GM21526 (cell line): ENCODE data around the gene SLC1A1.

Experiments used
- ATAC-seq: cut with Tn5 transposase; IDR thresholded peaks from one replicate; pipeline ENCODE4 v1.9.1; 2021; ENCODE audit warnings: moderate library complexity; ENCODE audit not compliant: unreplicated experiment, low FRiP score

SLC1A1 gene

DNA sequence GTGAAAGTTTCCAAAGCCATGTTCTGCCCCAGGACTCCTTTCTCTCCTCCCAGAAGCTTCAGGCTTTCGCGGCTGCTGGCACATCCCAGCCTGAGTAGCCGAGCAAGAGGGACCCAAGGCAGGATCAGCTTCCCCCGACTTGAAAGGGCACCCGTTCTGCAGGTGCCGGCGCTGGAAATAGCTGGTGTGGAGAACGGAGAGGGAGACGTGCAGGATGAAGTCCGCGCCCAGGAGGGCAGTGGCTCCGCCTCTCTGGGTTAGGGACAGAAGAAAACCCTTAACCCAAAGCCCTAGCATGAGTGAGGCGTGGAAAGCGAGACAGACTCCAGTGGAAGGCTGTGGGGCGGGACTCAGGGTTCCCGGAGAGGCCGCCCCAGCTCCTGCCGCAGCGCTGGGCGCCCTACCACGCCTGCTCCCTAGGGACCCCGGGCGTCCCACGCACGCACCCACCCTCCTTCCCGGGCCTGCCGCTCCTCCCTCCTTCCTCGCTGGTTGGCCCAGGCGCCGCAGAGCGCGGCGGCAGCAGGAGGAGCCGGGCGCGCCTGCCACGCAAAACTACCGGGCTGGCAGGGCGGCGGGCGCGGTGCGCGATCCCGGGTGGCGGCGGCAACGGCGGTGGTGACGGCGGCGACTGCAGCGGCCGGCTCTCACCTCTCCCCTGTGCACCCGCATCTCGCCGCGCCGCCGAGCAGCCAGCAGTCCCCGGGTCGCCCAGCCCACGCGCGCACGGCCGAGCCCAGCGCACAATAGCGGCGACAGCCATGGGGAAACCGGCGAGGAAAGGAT is at the start of gene SLC1A1:
Gene SLC1A1, plus strand, starts transcription at position 550 of the 786 bp plus-strand sequence. Its CDS starts 212 bp downstream, at position 762.
- peak; percentile 68 for ATAC-seq

GRCh38 chr9:4442806-4443205 is 47.5 kb upstream of the SLC1A1 start:
- no peak for ATAC-seq

DNA sequence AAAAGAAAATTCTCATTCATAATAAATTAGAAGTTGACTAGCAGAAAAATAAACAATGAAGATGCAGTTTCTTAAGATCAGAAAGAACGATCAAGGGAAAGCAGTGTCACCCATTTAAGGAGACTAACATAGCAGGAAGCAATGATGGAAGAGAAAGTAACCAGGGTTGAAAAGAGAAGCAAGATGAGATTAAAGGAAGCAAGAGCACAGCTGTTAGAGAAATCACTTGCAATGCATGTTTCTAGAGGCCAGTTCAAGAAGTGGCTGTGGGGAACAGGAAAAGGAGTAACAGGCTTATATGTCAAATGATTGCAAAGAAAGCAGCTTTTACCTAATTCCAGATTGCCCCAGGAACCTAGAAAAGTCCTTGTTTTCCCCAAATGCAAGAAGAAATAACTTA is 46.8 kb upstream of the SLC1A1 start:
- ATAC-seq, result no peak

GRCh38 chr9:4461437-4461836 is 28.8 kb upstream of the SLC1A1 start:
- no peak for ATAC-seq

DNA sequence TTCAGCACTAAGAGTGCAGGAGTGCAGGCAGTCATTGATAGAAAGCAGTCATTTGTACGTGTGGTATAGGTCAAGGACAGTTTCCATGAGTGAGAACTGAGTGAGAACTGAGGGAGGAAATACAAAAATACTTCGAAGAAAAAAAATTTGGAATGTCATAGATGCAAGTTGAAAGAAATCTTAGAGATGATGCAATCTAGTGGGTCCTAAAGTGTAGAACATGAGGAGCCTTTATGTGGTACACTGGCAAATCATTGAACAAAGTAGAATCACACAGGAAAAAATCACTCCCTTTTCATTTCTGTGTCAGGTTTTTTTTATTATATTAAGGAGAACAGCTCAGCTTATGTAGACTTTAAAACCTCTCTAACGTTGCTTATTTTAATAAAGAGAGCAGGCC is 26.4 kb upstream of the SLC1A1 start:
- no peak for ATAC-seq

GRCh38 chr9:4464911-4465513 is 25.3 kb upstream of the SLC1A1 start:
- ATAC-seq, result peak; percentile 95

GRCh38 chr9:4465910-4466309 is 24.4 kb upstream of the SLC1A1 start:
- no peak for ATAC-seq

DNA sequence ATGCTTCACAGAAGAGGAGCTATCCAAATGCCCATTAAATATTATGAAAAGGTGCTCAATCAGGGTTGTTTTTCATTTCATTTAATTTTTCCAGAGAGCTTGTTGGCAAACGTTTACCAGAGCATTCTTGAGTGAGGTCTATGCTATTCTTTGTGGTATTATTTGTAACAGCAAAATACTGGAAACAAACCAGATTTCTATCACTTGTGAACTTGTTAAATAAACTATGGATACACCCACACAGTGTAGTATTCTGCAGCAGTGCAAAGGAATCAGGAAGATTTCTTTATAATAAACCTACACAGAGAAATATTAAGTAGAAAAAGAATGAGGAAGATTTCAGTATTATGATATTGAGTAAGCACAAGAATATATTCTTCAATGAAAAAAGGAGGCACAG is 15.0 kb upstream of the SLC1A1 start:
- no peak for ATAC-seq

GRCh38 chr9:4486176-4486575 is 4.1 kb upstream of the SLC1A1 start:
- ATAC-seq, result no peak

- peak; percentile 16 for ATAC-seq
These were observed 728 bp upstream of the SLC1A1 start for GRCh38 chr9:4489562-4489918.

GRCh38 chr9:4490705-4491625 is 697 bp downstream of the SLC1A1 start:
- ATAC-seq, result no peak

DNA sequence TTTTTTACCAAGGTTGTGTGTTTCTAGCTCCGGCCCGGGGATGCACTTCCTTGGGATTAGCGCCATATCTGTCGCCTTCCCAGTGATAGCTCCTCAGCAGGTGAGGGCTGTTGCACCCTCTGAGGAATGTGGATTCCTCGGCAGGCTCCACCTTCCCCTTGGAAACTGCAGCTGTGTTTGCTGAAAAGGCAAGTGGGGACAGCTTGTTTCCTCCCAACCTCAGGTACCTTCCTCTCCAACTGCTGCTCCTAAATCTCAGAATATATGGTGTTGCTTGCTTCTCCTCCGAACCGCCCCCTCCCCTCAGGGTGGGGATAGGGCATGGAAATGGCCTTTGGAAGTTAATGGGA is 1.3 kb downstream of the SLC1A1 start:
- no peak for ATAC-seq

DNA sequence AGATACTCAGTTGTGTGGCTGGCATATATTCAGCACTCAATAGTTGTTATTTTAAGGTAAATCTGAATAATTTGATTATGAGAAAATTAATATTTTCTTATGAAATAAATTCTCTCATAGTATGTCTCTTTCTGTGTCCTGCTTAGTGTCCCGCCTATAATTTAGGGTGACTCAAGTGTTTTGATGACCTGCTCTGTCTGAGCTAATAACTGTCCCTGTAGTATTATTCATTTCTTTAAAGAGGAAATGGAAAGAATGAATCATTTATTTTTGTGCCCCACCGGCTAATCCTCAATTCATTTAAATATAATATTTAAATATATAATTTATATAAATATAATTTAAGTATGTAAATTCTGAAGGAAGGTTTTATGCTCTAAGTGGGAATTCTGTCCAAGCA is 4.1 kb downstream of the SLC1A1 start:
- no peak for ATAC-seq

DNA sequence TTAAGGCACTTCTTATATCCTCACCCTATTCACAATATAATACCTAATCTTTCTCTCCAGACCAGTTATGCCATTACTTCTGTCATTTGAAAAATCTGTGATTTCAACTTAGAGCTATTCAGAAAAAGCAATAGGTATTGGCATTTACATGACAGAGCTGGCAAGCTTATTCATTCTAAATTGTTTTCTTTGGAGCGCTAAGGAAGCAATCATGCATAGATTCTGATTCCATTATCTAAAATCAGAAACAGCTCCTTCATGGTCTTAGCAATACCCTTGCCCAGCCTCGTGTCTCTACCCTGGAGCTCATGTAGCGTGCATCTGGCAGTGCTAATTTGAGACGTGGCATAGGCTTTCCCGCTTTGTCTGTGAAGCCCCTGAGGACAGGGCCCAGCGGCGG is 4.5 kb downstream of the SLC1A1 start:
- ATAC-seq, result no peak

DNA sequence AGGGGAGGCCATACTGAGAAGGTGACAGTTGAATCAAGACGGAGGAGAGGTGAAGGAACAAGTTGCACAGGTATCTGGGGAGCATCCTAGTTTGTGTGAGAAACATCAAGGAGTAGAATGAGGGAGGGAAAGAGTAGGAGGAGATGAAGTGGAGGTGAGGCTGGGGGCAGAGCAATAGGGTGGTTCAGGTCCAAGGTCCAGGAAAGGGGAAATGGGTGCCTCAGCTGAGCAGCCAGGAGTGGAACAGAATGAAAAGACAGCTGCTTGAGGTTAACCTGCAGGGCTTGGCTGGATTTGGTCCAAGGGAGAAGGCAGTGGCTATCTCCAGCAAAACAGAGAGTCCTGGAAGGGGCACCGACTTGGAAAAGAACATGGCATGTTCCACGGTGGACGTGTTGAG is 5.3 kb downstream of the SLC1A1 start:
- no peak for ATAC-seq

DNA sequence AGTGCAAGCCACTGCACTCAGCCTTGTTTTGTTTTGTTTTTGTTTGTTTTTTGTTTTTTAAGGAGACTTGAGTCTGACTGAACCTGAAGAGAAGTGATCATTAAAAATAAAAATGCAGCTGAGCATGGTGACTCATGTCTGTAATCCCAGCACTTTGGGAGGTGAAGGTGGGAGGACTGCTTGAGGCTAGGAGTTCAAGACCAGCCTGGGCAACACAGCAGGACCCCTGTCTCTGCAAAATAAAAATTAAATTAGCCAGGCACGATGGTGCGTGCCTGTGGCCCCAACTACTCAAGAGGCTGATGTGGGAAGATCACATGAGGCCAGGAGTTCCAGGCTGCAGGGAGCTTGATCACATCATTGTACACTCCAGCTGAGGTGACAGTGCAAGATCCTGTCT is 6.2 kb downstream of the SLC1A1 start:
- ATAC-seq, result no peak

GRCh38 chr9:4497395-4497794 is 7.1 kb downstream of the SLC1A1 start:
- ATAC-seq, result no peak

- ATAC-seq, result no peak
These were observed 7.6 kb downstream of the SLC1A1 start for GRCh38 chr9:4497855-4498254.

GRCh38 chr9:4499917-4500316 is 9.6 kb downstream of the SLC1A1 start:
- ATAC-seq, result no peak

- ATAC-seq, result no peak
These were observed 10.9 kb downstream of the SLC1A1 start for GRCh38 chr9:4501147-4501507.

- no peak for ATAC-seq
These were observed 12.2 kb downstream of the SLC1A1 start for GRCh38 chr9:4502444-4502843.
